ENCODE data around the gene POLDIP2. TPM values are rescaled to one million over a fixed set of nuclear protein-coding genes. Genes with fewer than 3 reads are reported as not detected.
A peak's percentile ranks its signal among the peaks of the same experiment; 100 is the strongest.

Gene POLDIP2
- total and polyA plus RNA-seq, 2 of the 13 experiments (the other 11 are each of a cell fraction or from before 2014, with no cell fraction given) = 85.9 to 114 TPM

GRCh38 chr17:28335201-28335958 is 21.9 kb downstream of the POLDIP2 start, which contains the start of the genes IFT20 and TNFAIP1 (continued):
- TF ChIP-seq SP5 (CRISPR knock-in tag; IDR thresholded peaks at IDR 0.05; ENCODE audit: borderline replicate concordance, low read depth) (peak; percentile 35), HOXA5 (CRISPR knock-in tag; IDR thresholded peaks at IDR 0.05) (no peak), TMF1 (CRISPR knock-in tag; IDR thresholded peaks at IDR 0.05; ENCODE audit: low read depth) (peak; percentile 59; the same call in 1 of the 2 replicates), ZNF773 (CRISPR knock-in tag; IDR thresholded peaks at IDR 0.05; ENCODE audit: borderline replicate concordance) (no peak), ZNF34 (CRISPR knock-in tag; IDR thresholded peaks at IDR 0.05; ENCODE audit: borderline replicate concordance) (peak; percentile 71), PLSCR1 (CRISPR knock-in tag; IDR thresholded peaks at IDR 0.05; ENCODE audit: borderline replicate concordance) (no peak), ZC3H4 (CRISPR knock-in tag; IDR thresholded peaks at IDR 0.05; ENCODE audit: borderline replicate concordance) (no peak), LRRFIP1 (CRISPR knock-in tag; conservative IDR thresholded peaks at IDR 0.05) (no peak), HOXA9 (CRISPR knock-in tag; IDR thresholded peaks at IDR 0.05; ENCODE audit: borderline replicate concordance) (no peak), ATF4 (CRISPR knock-in tag; IDR thresholded peaks at IDR 0.05) (0 out of 4 replicates have a peak, but pooled peaks of 1 of the 2 experiments have one; percentile 24), ZNF558 (CRISPR knock-in tag; IDR thresholded peaks at IDR 0.05; ENCODE audit: borderline replicate concordance) (0 out of 2 replicates have a peak, but pooled peaks have one; percentile 9), RCOR2 (CRISPR knock-in tag; IDR thresholded peaks at IDR 0.05) (no peak), FOXO1 (CRISPR knock-in tag; IDR thresholded peaks at IDR 0.05) (peak; percentile 79), SSRP1 (CRISPR knock-in tag; IDR thresholded peaks at IDR 0.05) (no peak), MTF2 (CRISPR knock-in tag; IDR thresholded peaks at IDR 0.05; ENCODE audit: borderline replicate concordance) (no peak), NFIB (CRISPR knock-in tag; IDR thresholded peaks at IDR 0.05; ENCODE audit: borderline replicate concordance) (no peak), ZNF510 (CRISPR knock-in tag; IDR thresholded peaks at IDR 0.05; ENCODE audit: low read depth) (no peak)
- TF ChIP-seq, protein P1, sequence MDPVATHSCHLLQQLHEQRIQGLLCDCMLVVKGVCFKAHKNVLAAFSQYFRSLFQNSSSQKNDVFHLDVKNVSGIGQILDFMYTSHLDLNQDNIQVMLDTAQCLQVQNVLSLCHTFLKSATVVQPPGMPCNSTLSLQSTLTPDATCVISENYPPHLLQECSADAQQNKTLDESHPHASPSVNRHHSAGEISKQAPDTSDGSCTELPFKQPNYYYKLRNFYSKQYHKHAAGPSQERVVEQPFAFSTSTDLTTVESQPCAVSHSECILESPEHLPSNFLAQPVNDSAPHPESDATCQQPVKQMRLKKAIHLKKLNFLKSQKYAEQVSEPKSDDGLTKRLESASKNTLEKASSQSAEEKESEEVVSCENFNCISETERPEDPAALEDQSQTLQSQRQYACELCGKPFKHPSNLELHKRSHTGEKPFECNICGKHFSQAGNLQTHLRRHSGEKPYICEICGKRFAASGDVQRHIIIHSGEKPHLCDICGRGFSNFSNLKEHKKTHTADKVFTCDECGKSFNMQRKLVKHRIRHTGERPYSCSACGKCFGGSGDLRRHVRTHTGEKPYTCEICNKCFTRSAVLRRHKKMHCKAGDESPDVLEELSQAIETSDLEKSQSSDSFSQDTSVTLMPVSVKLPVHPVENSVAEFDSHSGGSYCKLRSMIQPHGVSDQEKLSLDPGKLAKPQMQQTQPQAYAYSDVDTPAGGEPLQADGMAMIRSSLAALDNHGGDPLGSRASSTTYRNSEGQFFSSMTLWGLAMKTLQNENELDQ (CRISPR knock-in tag; IDR thresholded peaks at IDR 0.05; ENCODE audit: borderline replicate concordance) = no peak
